ENCODE measurements around the gene TRIM63.
A peak's percentile ranks its signal among the peaks of the same experiment; 100 is the strongest.

Gene TRIM63

DNA sequence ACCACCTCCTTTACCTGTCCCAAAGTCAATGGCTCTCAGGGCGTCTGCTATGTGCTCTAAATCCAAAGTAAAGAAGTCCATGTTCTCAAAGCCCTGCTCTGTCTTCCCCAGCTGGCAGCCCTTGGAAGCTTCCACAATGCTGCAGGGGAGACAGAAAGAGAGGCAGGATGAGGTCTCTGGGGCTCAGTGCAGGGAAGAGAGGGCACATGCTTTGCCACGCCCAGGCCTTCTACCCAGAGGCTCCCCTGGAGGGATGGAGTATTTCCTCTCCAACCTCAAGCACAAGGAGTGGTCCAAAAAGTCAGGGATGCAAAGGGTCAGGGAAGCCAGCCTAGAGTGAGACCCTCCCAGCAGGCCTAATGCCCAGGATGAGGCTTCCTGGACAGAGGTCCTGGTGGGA lies 10.2 kb downstream of the TRIM63 start:
- DNase-seq (ENCODE audit: low read depth) = no peak

- no peak for DNase-seq (ENCODE audit: low read depth)
Measured at GRCh38 chr1:26055041-26055440, 12.4 kb downstream of the TRIM63 start.

GRCh38 chr1:26053718-26054560 lies 13.5 kb downstream of the TRIM63 start:
- no peak for DNase-seq (ENCODE audit: low read depth)

- no peak for DNase-seq (ENCODE audit: low read depth)
Measured at GRCh38 chr1:26050248-26050640, 17.2 kb downstream of the TRIM63 start.

GRCh38 chr1:26049531-26050247 lies 17.7 kb downstream of the TRIM63 start:
- no peak for DNase-seq (ENCODE audit: low read depth)

GRCh38 chr1:26047278-26047874 lies 20.1 kb downstream of the TRIM63 start:
- no peak for DNase-seq (ENCODE audit: low read depth)

DNA sequence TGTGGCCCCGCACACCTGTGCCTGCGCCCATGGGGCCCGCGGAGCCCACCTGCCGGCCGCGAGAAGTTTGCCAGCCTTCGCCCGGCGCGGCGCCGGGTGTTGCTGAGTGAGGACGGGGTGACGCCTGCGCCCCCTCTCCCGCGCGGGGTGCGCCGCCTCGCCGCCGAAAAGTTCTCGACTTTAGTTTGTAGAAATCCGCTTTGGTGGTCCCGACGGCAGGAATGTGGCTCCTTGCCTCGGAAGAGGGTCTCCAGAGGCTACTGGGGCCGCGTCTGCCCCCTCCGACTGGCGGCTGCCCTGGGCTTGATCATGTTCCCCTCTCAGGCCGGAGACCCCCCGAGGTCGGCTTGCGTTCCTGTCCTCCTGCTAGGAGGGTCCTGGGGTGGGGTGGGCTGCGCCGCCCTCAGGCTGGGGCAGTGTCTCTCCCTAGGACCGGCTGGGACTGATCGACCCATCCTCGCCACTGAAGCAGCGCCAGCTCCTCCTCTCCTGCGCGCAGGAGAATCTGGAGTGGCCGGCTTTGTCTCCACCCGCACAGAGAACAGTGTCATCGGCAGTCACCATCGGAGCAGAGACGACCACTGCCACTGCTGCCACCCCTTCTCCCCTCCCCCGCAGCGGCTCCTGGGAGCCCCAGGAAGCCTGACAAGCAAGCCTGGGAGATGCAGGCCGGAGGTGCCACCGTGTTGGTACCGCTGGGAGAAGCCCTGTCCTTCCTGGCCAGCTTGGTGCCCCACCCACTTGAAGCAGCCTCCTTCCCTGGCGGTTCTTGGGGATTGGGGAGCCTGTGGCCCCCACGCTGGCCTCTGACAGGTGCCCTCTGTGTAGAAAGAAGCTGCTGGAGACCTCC lies 21.0 kb downstream of the TRIM63 start:
- DNase-seq (ENCODE audit: low read depth) = no peak

DNA sequence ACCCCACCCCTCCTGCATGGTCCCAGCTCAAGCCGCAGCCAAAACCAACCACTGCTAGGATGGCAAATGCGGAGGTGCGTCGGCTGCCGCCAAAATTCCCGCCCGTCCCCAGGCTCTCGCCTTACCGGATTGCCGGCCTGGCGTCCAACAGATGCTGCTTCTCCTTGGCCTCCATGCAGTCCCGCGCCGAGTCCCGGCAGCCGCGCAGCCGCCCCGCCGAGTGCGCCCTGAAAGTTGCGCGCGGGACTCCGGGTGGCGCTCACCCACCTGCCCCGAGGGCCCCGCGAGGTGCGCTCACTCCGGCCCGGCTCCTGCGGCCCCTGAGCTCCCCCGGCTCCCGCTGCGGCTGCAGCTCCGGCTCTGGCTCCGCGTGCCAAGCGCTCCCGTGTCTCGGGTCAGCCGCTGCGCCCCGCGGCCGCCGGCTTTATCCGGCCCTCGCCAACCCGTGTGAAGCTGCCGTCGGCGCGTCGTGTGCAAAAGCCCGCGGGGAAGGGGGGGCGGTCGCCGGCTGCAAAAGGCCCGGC lies 21.6 kb downstream of the TRIM63 start, which contains the start of gene SLC30A2:
Gene SLC30A2 (minus strand): TSS at position 397 of the 524 bp plus-strand sequence. CDS start 222 bp downstream, at position 175.
- DNase-seq (ENCODE audit: low read depth) = no peak

DNA sequence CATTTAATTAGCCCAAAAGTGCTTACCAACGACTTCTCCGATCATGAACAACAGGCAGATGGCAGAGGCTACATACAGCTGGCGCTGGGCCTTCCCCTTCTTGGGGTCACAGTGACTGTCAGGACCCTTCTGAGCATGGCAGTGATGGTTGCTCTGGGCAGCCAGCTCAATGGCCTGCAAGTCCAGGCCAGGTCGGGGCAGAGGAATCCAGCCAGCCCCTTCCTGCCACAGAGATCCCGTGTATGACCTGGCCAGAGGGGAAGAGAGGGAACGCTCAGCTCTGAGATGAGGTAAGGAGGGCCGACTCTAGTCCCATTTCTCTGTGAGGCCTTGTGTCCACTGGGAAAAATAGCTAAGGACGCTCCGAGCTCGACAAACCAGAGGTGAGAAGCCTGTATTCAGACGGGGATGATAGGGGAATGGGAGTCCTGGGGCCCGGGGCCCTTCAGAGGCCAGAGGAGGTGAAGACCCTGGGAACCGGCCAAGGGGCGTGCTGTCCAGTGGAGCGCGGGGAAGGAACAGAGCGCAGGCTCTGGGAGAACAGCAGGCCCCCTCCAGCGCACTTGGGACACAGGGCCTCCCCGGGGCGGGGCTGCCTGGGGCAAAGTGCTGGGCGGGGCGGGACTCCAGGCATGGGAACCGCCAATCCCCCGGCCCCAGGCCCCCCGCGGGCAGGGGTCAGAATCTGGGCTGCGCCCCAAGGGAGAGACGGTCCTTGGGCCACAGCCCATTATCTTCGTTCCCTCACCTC lies 22.3 kb downstream of the TRIM63 start:
- no peak for DNase-seq (ENCODE audit: low read depth)

GRCh38 chr1:26044414-26044813 lies 23.0 kb downstream of the TRIM63 start:
- no peak for DNase-seq (ENCODE audit: low read depth)

DNA sequence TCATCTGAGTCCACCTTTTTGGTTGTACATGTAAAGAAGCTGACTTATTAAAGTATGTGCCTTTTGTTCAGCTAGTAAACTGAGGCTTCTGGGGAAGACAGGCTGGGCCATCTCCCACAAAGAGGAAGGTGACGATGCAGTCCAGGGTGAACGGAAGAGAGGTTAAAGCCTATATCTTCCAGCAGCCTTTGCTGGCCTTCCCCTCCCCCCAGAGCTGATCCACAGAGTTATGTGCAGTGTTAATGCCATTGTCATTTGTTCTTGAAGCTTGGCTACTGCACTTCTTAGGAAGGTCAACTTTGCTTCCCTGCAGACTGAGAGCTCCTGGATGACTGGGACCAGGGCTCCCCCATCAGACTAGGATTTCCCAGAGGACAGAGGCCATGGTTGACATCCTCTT lies 23.7 kb downstream of the TRIM63 start:
- DNase-seq (ENCODE audit: low read depth) = no peak

DNA sequence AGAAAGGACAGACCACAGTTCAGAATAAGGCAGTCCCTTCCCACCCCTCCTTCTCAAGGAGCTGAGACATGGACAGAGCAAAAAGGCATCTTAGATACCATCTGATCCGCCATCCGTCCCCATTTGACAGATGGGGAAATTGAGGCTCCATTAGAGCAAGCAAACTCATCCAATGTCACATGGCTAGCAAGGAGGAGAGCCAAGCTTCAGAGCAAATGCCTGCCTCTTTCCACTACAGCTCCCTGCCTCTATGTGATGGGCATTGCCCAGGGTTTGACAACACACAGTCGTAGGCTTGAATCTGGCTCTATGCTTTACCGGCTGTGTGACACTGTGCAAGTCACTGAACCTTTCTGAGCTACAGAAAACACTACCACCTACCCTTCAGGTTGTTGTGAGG lies 25.5 kb downstream of the TRIM63 start:
- DNase-seq (ENCODE audit: low read depth) = no peak

DNA sequence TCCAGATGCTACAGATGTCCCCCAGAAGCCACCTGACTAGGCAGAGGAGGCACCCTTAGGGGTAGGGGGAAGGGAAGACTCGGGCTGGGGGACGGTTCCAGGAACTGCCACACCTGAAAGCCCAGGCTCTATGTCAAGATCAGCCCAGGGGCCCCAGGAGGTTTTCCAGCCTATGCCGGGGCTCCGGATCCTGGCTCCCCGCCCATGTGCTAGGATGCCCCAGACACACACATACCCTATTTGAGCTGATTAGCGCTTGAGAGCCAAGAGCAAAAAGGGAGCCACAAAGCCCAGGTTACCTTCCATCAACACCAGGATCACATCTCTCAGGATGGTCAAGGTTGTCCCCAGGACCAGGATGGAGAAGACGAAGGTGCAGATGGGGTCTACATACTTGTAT lies 26.0 kb downstream of the TRIM63 start:
- no peak for DNase-seq (ENCODE audit: low read depth)

DNA sequence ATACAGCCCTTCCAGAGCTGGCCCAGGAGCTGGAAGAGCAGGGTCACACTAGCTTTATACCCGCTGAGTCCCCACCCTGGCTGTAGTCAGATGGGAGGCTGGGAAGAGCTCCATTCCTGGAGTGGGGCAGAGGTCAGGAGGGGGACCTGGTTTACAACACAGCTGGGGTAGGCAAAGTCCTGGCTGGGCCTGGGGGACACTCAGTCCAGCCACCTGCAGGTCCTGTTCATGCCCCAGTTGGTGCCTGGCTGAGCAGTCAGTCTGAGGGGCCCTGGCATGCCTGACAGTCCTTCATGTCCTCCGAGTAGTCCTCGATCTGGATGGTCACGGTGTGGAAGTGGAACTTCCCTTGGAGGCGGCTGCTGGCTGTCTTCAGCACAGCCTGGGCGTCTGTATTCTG lies 28.5 kb downstream of the TRIM63 start:
- DNase-seq (ENCODE audit: low read depth) = no peak

DNA sequence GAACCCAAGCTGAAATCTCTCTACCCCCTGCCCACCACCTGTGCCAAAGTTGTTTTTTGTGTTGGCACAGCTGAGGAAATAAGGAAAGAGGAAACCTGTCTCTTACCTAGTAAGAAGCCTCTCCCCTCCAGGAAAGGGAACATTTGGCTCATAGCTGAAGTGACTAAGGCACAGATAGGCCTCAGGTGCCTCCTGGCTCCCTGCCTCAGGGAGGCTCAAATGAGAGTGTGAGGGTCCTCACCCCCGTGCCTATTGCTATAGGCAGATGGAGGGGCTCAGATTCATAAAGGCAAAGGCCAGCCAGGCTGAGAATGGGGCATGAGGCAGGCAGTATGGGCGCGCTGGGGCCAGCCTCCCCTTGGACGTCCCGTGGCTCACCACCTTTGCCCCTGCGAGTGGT lies 29.0 kb downstream of the TRIM63 start:
- no peak for DNase-seq (ENCODE audit: low read depth)

GRCh38 chr1:26037904-26038303 lies 29.5 kb downstream of the TRIM63 start:
- DNase-seq (ENCODE audit: low read depth) = no peak

GRCh38 chr1:26036756-26037281 lies 30.6 kb downstream of the TRIM63 start:
- DNase-seq (ENCODE audit: low read depth) = no peak

- DNase-seq (ENCODE audit: low read depth) = peak; percentile 60
Measured at GRCh38 chr1:26035959-26036755, 31.3 kb downstream of the TRIM63 start.

DNA sequence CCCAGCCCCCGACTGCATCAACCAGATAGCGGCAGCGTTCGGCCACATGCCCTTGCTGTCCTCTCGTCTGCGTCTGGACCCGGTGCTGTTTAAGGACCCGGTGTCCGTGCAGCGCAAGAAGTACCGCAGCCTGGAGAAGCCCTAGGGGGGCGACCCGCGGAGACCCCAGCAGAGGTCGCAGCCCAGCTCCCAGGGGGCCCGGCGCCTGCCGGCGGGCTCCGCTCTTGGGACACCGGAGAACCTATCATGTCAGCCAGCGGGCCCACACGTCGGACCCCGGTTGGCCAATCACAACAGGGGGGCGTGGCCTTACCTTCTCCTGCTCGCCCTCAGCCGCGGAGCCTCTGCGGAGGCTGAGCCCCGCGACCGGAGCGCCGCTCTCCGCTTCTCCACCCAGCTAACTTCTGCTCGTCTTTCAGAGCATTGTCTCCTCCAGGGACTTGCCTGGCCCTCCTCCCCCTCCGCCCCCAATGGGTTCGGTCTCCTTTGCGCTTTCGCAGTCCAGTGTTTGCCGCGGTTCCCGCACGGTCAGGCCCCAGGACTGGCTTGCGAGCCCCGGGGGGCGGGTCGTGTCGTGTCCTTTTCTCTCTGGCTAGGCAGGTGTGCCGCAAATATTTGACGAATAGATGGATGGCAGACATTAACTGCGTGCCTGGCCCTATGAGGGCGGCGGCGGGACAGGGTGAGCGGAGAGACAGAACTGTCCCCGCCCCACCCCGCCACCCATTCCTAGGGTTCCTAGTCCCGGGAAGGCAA lies 32.0 kb downstream of the TRIM63 start:
- DNase-seq (ENCODE audit: low read depth) = peak; percentile 86
